Smooth muscle cell (in vitro differentiated cells): Measurements from ENCODE around the gene HAVCR1. TPM values are rescaled to one million over a fixed set of nuclear protein-coding genes. Genes with fewer than 3 reads are reported as not detected.

Source experiments
- polyA plus RNA-seq: library from polyadenylated mRNA; unstranded; fragments of >200 nt; fragmentation: Nextera tagmentation; extraction: Ambion mirVana; gene quantifications from 2 replicates; pipeline ENCODE4 v1.2.1, GENCODE V29; 2016
- total RNA-seq: library from RNA; depleted of rRNA; stranded (reverse); fragments of >200 nt; gene quantifications from 2 replicates; pipeline ENCODE4 v1.2.3, GENCODE V29; 2014

Gene HAVCR1
- total and polyA plus RNA-seq, 2 experiments from 2014 or later = not detected

Other genes with a start within 250 kb of the HAVCR1 start
- 0.04 TPM in 2 replicates for gene PPP1R2B, start 208.8 kb downstream of the HAVCR1 start, total RNA-seq
- gene PPP1R2B, start 208.8 kb downstream of the HAVCR1 start, polyA plus RNA-seq = not detected in 2 replicates
- gene TIMD4, start 95.9 kb downstream of the HAVCR1 start, total RNA-seq = not detected in 2 replicates
- gene TIMD4, start 95.9 kb downstream of the HAVCR1 start, polyA plus RNA-seq = not detected in 2 replicates
- 0.04 and 2.0 TPM in 2 replicates for gene HAVCR2, start 49.9 kb upstream of the HAVCR1 start, total RNA-seq
- gene HAVCR2, start 49.9 kb upstream of the HAVCR1 start, polyA plus RNA-seq = 0.17 and 0.47 TPM in 2 replicates
- 9.3 and 12.2 TPM in 2 replicates for gene MED7, start 83.7 kb upstream of the HAVCR1 start, total RNA-seq
- gene MED7, start 83.7 kb upstream of the HAVCR1 start, polyA plus RNA-seq = 12.7 and 13.5 TPM in 2 replicates
- not detected in 2 replicates for gene GARIN3, start 107.1 kb upstream of the HAVCR1 start, total RNA-seq
- not detected in 2 replicates for gene GARIN3, start 107.1 kb upstream of the HAVCR1 start, polyA plus RNA-seq
- gene ITK, start 121.7 kb upstream of the HAVCR1 start, total RNA-seq = 1.7 and 1.8 TPM in 2 replicates
- 0.97 TPM in 1 of 2 replicates, not detected in the other for gene ITK, start 121.7 kb upstream of the HAVCR1 start, polyA plus RNA-seq
- 9.7 and 17.8 TPM in 2 replicates for gene CYFIP2, start 207.0 kb upstream of the HAVCR1 start, total RNA-seq
- 11.4 and 28.6 TPM in 2 replicates for gene CYFIP2, start 207.0 kb upstream of the HAVCR1 start, polyA plus RNA-seq